ENCODE data around the gene DPRX.

The DPRX gene

DNA sequence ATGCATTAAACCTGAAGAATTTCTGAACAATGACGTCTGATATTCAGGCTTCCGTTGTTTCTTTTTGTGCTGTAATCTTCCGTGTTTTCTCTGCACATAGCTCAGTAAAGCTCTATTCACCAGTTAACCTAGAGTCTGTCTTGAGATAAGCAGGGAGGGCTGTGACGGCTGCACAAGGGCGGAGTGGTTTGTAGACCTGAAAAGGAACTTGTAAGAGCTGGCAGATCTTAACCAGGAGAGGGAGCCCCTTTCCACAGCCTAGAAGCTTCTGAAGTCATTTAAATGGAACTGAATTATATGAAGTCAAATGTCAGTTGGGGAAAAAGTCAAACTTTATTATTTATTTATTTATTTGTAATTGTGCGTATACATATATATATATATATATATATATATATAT lies 27.5 kb downstream of the DPRX start:
- Histone ChIP-seq H3K4me3 (ENCODE audit: insufficient read depth in 1 of 2, low read depth in 1 of 2, low read length in 2 of 2) (no peak overlapping the region), H3K4me1 (ENCODE audit: control insufficient read depth, insufficient read depth, low read depth, low read length) (no peaks in the 10 kb centered on the region), H2AK5ac (ENCODE audit: low read length, severe bottlenecking) (no peak overlapping the region), H2BK5ac (ENCODE audit: low read depth, low read length, poor library complexity, severe bottlenecking) (no peak overlapping the region), H3K23ac (ENCODE audit: low read length in 2 of 2) (no peak overlapping the region), H3K36me3 (ENCODE audit: control insufficient read depth in 1 of 2, insufficient read depth in 2 of 2, low read depth in 1 of 2, low read length in 2 of 2) (no peaks in the 10 kb centered on the region), H3K4me2 (ENCODE audit: low read length, poor library complexity, severe bottlenecking) (no peak overlapping the region), H3K79me1 (replicated peaks; ENCODE audit: low read length, poor library complexity, severe bottlenecking) (no peaks in the 10 kb centered on the region), H2BK12ac (ENCODE audit: low read length in 2 of 2) (no peak overlapping the region), H3K4ac (ENCODE audit: low read depth in 1 of 2, low read length in 2 of 2) (no peak overlapping the region), H2AFZ (ENCODE audit: low read depth, low read length) (no peak overlapping the region), H3K9ac (ENCODE audit: low read length) (no peak overlapping the region), H4K91ac (ENCODE audit: low read length) (no peak overlapping the region), H3K9me3 (ENCODE audit: control insufficient read depth, low read length) (peaks cover 35% of the 10 kb centered on the region), H4K8ac (ENCODE audit: low read length) (no peak overlapping the region), H3K14ac (ENCODE audit: low read length in 2 of 2) (no peak overlapping the region), H3K27me3 (ENCODE audit: control insufficient read depth in 1 of 2, insufficient read depth in 1 of 2, low read length in 2 of 2) (no peaks in the 10 kb centered on the region), H2BK15ac (ENCODE audit: low read depth, poor library complexity, severe bottlenecking) (no peak overlapping the region), H2BK120ac (ENCODE audit: low read depth, low read length) (no peak overlapping the region), H3K18ac (ENCODE audit: low read depth in 1 of 2, low read length in 2 of 2) (no peak overlapping the region), H3K27ac (ENCODE audit: low read length, poor library complexity, severe bottlenecking) (no peak overlapping the region)
- no peak for DNase-seq
- WGBS: 58% methylated on average over 4 of the region's 6 CpGs

DNA sequence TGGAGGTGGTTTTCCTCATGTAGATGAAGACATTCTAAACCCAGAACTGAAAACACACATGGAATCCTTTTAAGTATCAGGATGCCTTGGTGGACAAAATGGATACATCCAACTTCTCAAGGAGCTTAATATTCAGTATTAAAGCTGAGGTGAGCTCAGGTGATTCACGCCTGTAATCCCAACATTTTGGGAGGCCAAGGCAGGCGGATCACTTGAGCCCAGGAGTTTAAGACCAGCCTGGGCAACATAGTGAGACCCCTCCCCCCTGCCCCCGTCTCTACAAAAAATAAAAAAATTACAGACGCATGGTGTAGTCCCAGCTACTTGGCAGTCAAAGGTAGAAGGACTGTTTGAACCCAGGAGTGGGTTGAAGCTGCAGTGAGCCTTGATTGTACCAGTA lies 28.8 kb downstream of the DPRX start:
- no peak overlapping the region for H4K8ac ChIP-seq (ENCODE audit: low read length)
- H3K27me3 ChIP-seq (ENCODE audit: control insufficient read depth in 1 of 2, insufficient read depth in 1 of 2, low read length in 2 of 2): no peaks in the 10 kb centered on the region
- no peaks in the 10 kb centered on the region for H3K4me1 ChIP-seq (ENCODE audit: control insufficient read depth, insufficient read depth, low read depth, low read length)
- no peak for DNase-seq
- no peak overlapping the region for H2BK5ac ChIP-seq (ENCODE audit: low read depth, low read length, poor library complexity, severe bottlenecking)
- H2BK15ac ChIP-seq (ENCODE audit: low read depth, poor library complexity, severe bottlenecking): no peak overlapping the region
- H2AFZ ChIP-seq (ENCODE audit: low read depth, low read length): no peak overlapping the region
- no peak overlapping the region for H4K91ac ChIP-seq (ENCODE audit: low read length)
- H3K14ac ChIP-seq (ENCODE audit: low read length in 2 of 2): no peak overlapping the region
- H2BK12ac ChIP-seq (ENCODE audit: low read length in 2 of 2): no peak overlapping the region
- no peak overlapping the region for H3K9ac ChIP-seq (ENCODE audit: low read length)
- H3K23ac ChIP-seq (ENCODE audit: low read length in 2 of 2): no peak overlapping the region
- 79% methylated on average over 3 of the region's 4 CpGs for WGBS
- no peak overlapping the region for H3K4ac ChIP-seq (ENCODE audit: low read depth in 1 of 2, low read length in 2 of 2)
- no peak overlapping the region for H2AK5ac ChIP-seq (ENCODE audit: low read length, severe bottlenecking)
- H3K79me1 ChIP-seq (replicated peaks; ENCODE audit: low read length, poor library complexity, severe bottlenecking): no peaks in the 10 kb centered on the region
- H3K9me3 ChIP-seq (ENCODE audit: control insufficient read depth, low read length): peaks cover 25% of the 10 kb centered on the region
- H3K27ac ChIP-seq (ENCODE audit: low read length, poor library complexity, severe bottlenecking): no peak overlapping the region
- no peak overlapping the region for H3K4me2 ChIP-seq (ENCODE audit: low read length, poor library complexity, severe bottlenecking)
- no peaks in the 10 kb centered on the region for H3K36me3 ChIP-seq (ENCODE audit: control insufficient read depth in 1 of 2, insufficient read depth in 2 of 2, low read depth in 1 of 2, low read length in 2 of 2)
- no peak overlapping the region for H3K18ac ChIP-seq (ENCODE audit: low read depth in 1 of 2, low read length in 2 of 2)
- no peak overlapping the region for H2BK120ac ChIP-seq (ENCODE audit: low read depth, low read length)
- no peak overlapping the region for H3K4me3 ChIP-seq (ENCODE audit: insufficient read depth in 1 of 2, low read depth in 1 of 2, low read length in 2 of 2)

DNA sequence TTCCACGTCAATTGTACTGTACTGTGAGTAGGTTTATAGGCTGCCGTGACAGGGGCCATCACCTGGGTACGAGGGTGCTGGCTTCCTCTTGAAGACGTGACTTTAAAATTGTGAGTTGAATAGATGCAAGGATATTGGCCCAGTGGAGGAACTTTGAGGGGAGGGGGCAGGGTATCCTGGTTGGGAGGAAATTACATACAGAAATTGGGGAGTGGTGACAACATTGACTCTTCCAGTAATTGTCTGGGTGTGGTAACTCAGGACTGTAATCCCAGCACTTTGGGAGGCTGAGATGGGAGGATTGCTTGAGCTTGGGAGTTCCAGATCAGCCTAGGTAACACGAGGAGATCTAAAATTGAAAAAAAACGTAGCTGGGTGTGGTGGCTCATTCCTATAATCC lies 30.4 kb downstream of the DPRX start:
- Histone ChIP-seq H3K36me3 (ENCODE audit: control insufficient read depth in 1 of 2, insufficient read depth in 2 of 2, low read depth in 1 of 2, low read length in 2 of 2) (no peaks in the 10 kb centered on the region), H3K4me2 (ENCODE audit: low read length, poor library complexity, severe bottlenecking) (no peak overlapping the region), H2AK5ac (ENCODE audit: low read length, severe bottlenecking) (no peak overlapping the region), H3K4ac (ENCODE audit: low read depth in 1 of 2, low read length in 2 of 2) (no peak overlapping the region), H3K27me3 (ENCODE audit: control insufficient read depth in 1 of 2, insufficient read depth in 1 of 2, low read length in 2 of 2) (no peaks in the 10 kb centered on the region), H3K18ac (ENCODE audit: low read depth in 1 of 2, low read length in 2 of 2) (no peak overlapping the region), H3K9ac (ENCODE audit: low read length) (no peak overlapping the region), H4K8ac (ENCODE audit: low read length) (no peak overlapping the region), H2BK5ac (ENCODE audit: low read depth, low read length, poor library complexity, severe bottlenecking) (no peak overlapping the region), H3K4me3 (ENCODE audit: insufficient read depth in 1 of 2, low read depth in 1 of 2, low read length in 2 of 2) (no peak overlapping the region), H3K79me1 (replicated peaks; ENCODE audit: low read length, poor library complexity, severe bottlenecking) (no peaks in the 10 kb centered on the region), H3K14ac (ENCODE audit: low read length in 2 of 2) (no peak overlapping the region), H3K27ac (ENCODE audit: low read length, poor library complexity, severe bottlenecking) (no peak overlapping the region), H3K23ac (ENCODE audit: low read length in 2 of 2) (no peak overlapping the region), H4K91ac (ENCODE audit: low read length) (no peak overlapping the region), H2BK15ac (ENCODE audit: low read depth, poor library complexity, severe bottlenecking) (no peak overlapping the region), H3K9me3 (ENCODE audit: control insufficient read depth, low read length) (peaks cover 18% of the 10 kb centered on the region), H2AFZ (ENCODE audit: low read depth, low read length) (no peak overlapping the region), H2BK12ac (ENCODE audit: low read length in 2 of 2) (no peak overlapping the region), H2BK120ac (ENCODE audit: low read depth, low read length) (no peak overlapping the region), H3K4me1 (ENCODE audit: control insufficient read depth, insufficient read depth, low read depth, low read length) (no peaks in the 10 kb centered on the region)
- no peak for DNase-seq
- 62% methylated on average over 4 of the region's 6 CpGs for WGBS

DNA sequence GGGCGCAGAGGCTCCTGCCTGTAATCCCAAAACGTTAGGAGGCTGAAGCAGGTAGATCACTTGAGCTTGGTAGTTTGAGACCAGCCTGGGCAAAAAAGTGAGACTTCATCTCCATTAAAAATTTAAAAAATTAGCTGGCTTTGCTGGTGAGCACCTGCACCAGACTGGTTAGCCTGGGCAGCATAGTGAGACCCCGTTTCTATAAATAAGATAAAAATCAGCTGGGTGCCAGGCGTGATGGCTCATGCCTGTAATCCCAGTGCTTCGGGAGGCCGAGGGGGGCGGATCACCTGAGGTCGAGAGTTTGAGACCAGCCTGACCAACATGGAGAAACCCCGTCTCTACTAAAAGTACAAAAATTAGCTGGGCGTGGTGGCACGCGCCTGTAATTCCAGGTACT lies 32.4 kb downstream of the DPRX start:
- Histone ChIP-seq H3K27me3 (ENCODE audit: control insufficient read depth in 1 of 2, insufficient read depth in 1 of 2, low read length in 2 of 2) (no peaks in the 10 kb centered on the region), H3K36me3 (ENCODE audit: control insufficient read depth in 1 of 2, insufficient read depth in 2 of 2, low read depth in 1 of 2, low read length in 2 of 2) (no peaks in the 10 kb centered on the region), H3K79me1 (replicated peaks; ENCODE audit: low read length, poor library complexity, severe bottlenecking) (no peaks in the 10 kb centered on the region), H4K91ac (ENCODE audit: low read length) (no peak overlapping the region), H4K8ac (ENCODE audit: low read length) (no peak overlapping the region), H3K4ac (ENCODE audit: low read depth in 1 of 2, low read length in 2 of 2) (no peak overlapping the region), H3K23ac (ENCODE audit: low read length in 2 of 2) (no peak overlapping the region), H3K18ac (ENCODE audit: low read depth in 1 of 2, low read length in 2 of 2) (no peak overlapping the region), H2BK120ac (ENCODE audit: low read depth, low read length) (no peak overlapping the region), H2BK12ac (ENCODE audit: low read length in 2 of 2) (no peak overlapping the region), H2BK15ac (ENCODE audit: low read depth, poor library complexity, severe bottlenecking) (no peak overlapping the region), H3K4me2 (ENCODE audit: low read length, poor library complexity, severe bottlenecking) (no peak overlapping the region), H3K4me3 (ENCODE audit: insufficient read depth in 1 of 2, low read depth in 1 of 2, low read length in 2 of 2) (no peak overlapping the region), H2AK5ac (ENCODE audit: low read length, severe bottlenecking) (no peak overlapping the region), H3K14ac (ENCODE audit: low read length in 2 of 2) (no peak overlapping the region), H2AFZ (ENCODE audit: low read depth, low read length) (no peak overlapping the region), H3K9me3 (ENCODE audit: control insufficient read depth, low read length) (peaks cover 5% of the 10 kb centered on the region), H3K27ac (ENCODE audit: low read length, poor library complexity, severe bottlenecking) (no peak overlapping the region), H3K9ac (ENCODE audit: low read length) (no peak overlapping the region), H3K4me1 (ENCODE audit: control insufficient read depth, insufficient read depth, low read depth, low read length) (no peaks in the 10 kb centered on the region), H2BK5ac (ENCODE audit: low read depth, low read length, poor library complexity, severe bottlenecking) (no peak overlapping the region)
- DNase-seq: no peak
- 81% methylated on average over 12 of the region's 12 CpGs for WGBS
